ENCODE results near the gene RPS3. TPM values are rescaled to one million over a fixed set of nuclear protein-coding genes. Genes with fewer than 3 reads are reported as not detected.

The RPS3 gene
- polyA plus RNA-seq, 2 of the 4 experiments (the other 2 are of a cell fraction) = 3,468 to 3,544 TPM

GRCh38 chr11:75350743-75351540, 48.4 kb upstream of the RPS3 start:
- CTCF ChIA-PET = interaction anchor here (0.6 to 3.4 kb wide), 9 partner anchors 11 to 922 kb away, joined by 3 to 24 read pairs (median 5); no protein-coding TSS in a partner anchor
- Histone ChIP-seq H3K4me2 (peak overlapping the region; percentile 96), H3K4me1 (peaks cover 48% of the 10 kb centered on the region), H3K9me3 (no peaks in the 10 kb centered on the region), H3K27ac (peak overlapping the region; percentile 77 to 93), H3K4me3 (peak overlapping the region; percentile 77)
- DNase-seq (ENCODE audit: low read depth in 1 of 2, low spot score in 1 of 2) (no peak), FAIRE-seq (no peak), ATAC-seq (peak; percentile 31 to 55; a peak in 5 of 6 replicates)
- 48% methylated on average over 21 of the region's 47 CpGs for WGBS (ENCODE audit: missing lambda C conversion rate)
- TF ChIP-seq, protein P1, sequence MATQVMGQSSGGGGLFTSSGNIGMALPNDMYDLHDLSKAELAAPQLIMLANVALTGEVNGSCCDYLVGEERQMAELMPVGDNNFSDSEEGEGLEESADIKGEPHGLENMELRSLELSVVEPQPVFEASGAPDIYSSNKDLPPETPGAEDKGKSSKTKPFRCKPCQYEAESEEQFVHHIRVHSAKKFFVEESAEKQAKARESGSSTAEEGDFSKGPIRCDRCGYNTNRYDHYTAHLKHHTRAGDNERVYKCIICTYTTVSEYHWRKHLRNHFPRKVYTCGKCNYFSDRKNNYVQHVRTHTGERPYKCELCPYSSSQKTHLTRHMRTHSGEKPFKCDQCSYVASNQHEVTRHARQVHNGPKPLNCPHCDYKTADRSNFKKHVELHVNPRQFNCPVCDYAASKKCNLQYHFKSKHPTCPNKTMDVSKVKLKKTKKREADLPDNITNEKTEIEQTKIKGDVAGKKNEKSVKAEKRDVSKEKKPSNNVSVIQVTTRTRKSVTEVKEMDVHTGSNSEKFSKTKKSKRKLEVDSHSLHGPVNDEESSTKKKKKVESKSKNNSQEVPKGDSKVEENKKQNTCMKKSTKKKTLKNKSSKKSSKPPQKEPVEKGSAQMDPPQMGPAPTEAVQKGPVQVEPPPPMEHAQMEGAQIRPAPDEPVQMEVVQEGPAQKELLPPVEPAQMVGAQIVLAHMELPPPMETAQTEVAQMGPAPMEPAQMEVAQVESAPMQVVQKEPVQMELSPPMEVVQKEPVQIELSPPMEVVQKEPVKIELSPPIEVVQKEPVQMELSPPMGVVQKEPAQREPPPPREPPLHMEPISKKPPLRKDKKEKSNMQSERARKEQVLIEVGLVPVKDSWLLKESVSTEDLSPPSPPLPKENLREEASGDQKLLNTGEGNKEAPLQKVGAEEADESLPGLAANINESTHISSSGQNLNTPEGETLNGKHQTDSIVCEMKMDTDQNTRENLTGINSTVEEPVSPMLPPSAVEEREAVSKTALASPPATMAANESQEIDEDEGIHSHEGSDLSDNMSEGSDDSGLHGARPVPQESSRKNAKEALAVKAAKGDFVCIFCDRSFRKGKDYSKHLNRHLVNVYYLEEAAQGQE (IDR thresholded peaks at IDR 0.05) = 0 out of 2 replicates have a peak, but pooled peaks have one; percentile 7
- TF ChIP-seq CHD4 (IDR thresholded peaks at IDR 0.05; ENCODE audit: borderline replicate concordance) (no peak), HES2 (IDR thresholded peaks at IDR 0.05) (no peak), E2F6 (IDR thresholded peaks at IDR 0.05; ENCODE audit: borderline replicate concordance, low read depth) (0 out of 2 replicates have a peak, but pooled peaks have one; percentile 9)
- POLR2A ChIA-PET = no interaction called here

- peak; percentile 38; the same call in 1 of the 3 replicates for TF ChIP-seq SMC3 (IDR thresholded peaks at IDR 0.05)
- TF ChIP-seq KDM1A (IDR thresholded peaks at IDR 0.05; ENCODE audit: low read depth) = no peak
- TF ChIP-seq ESRRA (IDR thresholded peaks at IDR 0.05; ENCODE audit: borderline replicate concordance, low read length) = no peak
- TF ChIP-seq RARB (CRISPR knock-in tag; IDR thresholded peaks at IDR 0.05) = no peak
- no peak for TF ChIP-seq MAX (IDR thresholded peaks at IDR 0.05)
- TF ChIP-seq BCL3 (IDR thresholded peaks at IDR 0.05) = no peak
- TF ChIP-seq TP53 (CRISPR knock-in tag; IDR thresholded peaks at IDR 0.05) = no peak
- no peak for TF ChIP-seq HES2 (IDR thresholded peaks at IDR 0.05)
- no peak for TF ChIP-seq FOSB (CRISPR knock-in tag; IDR thresholded peaks at IDR 0.05)
- peak in 1 of 2 experiments; percentile 36; a peak in 1 of 5 replicates for TF ChIP-seq JUN (IDR thresholded peaks at IDR 0.05)
- Histone ChIP-seq H3K4me1 (peaks cover 48% of the 10 kb centered on the region), H3K9me3 (no peaks in the 10 kb centered on the region), H3K4me2 (peak within 1 kb of the TSS; percentile 96), H3K27ac (peak within 1 kb of the TSS; percentile 77 to 93), H3K4me3 (peak within 1 kb of the TSS; percentile 77)
- ChIA-PET CTCF (interaction anchor here (0.9 to 3.4 kb wide), 8 partner anchors 9 to 71 kb away, joined by 3 to 24 read pairs (median 6); no protein-coding TSS in a partner anchor), POLR2A (no interaction called here)
- 0% methylated on average over 3 of the region's 38 CpGs for WGBS (ENCODE audit: missing lambda C conversion rate)
- ATAC-seq (peak; percentile 74 to 75), DNase-seq (ENCODE audit: low read depth in 1 of 2, low spot score in 1 of 2) (peak in 1 of 2 experiments; percentile 70), FAIRE-seq (no peak)
Observed at GRCh38 chr11:75351541-75351790, 47.9 kb upstream of the RPS3 start, which contains the start of gene ARRB1. TSS of gene ARRB1 (minus strand) at chr11:75351661. CDS start at chr11:75351607, 54 bp downstream.

All from A549 (cell line).